ENCODE measurements around the gene SCFD2.
A peak's percentile ranks its signal among the peaks of the same experiment; 100 is the strongest.

Gene SCFD2

DNA sequence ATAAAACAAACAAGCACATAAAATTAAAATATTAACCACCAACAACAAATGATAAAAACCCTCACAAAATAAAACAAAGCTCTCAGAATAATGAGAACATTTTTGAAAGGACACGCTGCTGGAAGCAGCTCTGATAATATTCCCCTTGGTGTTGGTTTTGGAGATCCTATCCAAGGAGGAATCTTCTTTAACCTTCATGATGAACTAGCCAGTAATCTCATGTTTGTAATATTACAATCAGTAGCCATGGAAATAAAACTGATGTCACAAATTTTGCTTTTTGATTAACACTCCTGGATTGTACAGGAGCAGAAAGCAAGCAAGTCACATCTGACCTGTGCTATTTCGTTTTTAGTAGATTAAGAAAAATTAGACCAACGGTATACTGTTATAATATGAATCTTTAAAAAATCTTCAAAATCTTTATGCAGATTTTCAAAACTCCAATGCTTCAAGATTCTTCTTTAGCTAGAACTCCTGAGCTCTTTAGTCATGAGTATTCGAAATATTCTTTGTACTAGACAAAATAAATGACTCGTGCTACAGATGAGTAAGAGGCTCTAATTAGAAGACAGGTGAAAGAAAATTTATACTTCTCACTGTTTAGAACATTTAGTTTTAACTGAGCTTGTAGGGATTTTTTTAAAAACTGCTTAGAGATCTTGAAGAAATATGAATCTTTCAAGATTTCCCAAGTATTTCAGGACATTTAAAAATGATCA is 349.6 kb downstream of the SCFD2 start:
- no peak for DNase-seq

- DNase-seq = peak in 10 of 56 donors; percentile 1 to 55 (median 19)
These were observed 350.2 kb downstream of the SCFD2 start for GRCh38 chr4:53015681-53016080.

DNA sequence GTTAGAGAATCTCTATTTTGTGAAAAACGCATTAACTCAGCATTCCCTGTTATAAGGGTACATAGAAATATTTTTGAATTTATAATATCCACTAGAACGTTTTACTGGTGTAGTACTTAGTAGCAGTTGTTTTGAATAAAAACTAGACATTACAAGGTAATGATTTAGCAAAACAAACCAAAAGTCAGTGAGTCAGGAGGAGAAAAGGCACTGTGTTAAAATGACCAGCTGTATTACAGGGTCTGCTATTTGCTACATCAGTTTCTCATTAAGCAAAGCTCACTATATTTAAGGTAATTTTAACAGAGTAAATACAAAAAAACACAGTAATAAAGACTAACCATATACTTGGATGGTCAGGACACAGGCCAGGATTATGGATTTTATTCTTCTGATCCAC is 351.0 kb downstream of the SCFD2 start:
- DNase-seq = no peak

DNA sequence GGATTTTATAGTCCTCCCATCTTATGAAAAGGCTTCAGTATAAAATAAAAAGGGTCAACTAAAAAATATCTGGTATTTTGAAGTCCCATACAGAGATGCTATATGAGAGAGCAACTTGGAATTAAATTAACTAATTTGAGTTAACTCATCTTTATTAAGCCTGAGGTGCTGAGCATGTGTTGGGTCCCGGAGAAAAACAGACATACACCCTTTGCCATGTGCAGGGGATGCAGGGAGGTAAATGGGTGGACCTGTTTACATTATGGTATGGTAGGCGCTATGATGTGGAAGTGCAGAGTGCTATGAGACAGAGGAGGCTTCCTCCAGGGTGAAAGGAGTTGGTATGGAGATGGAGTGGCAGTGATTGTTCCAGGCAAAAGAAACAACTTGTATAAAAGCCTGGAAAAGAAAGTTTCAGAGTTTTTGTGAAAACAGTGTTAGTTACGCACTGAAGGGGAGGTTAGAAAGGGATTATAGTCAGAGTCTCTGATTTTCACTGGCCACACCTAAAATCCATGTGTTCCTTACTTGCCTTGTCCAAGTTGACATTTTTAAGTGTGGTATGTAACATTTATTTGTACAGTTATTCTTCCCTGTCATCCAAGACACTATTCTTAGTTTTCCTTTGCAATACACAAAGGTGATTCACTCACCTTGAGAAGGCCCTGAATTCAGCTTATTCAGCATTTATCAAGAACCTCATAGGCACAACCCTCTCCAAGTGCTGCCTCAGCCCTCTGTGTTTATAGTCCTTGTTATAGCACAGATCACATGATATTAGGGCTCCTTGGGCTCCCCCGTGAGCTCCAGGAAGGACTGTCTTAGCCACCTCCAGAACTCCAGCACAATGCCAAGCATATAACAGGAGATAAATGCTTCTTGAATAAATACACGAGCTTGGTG is 351.7 kb downstream of the SCFD2 start:
- no peak for DNase-seq

- no peak for DNase-seq
These were observed 353.1 kb downstream of the SCFD2 start for GRCh38 chr4:53012738-53013137.

DNA sequence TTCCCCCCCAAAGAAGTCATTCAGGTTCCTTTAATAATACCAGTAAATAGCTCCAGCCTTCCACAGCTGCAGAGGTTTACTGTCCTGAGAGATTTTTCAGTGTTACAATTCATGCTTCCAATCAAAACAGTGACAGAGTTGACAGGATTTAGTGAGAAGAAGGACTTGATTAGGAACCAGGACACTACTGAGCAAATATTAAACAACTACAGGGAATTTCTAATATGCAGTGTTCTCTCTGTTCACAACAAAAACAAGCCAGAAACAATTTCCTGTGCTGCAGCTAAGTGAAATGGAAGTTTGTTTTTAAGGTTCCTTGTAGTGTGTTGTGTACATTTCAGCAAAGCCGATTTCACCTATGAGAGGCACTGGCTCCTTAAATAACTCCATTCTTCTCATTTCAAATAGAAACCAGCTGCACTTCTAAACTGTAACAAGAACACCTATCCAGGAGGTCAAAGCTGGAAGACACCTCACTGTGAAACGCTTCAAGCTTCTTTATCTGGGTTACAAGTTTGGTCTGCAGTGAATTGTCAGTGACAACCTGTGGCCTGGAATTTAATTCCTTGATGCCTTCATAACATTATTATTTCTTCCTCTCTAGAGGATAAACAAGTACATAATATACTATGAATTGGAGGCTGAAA is 354.5 kb downstream of the SCFD2 start:
- DNase-seq = no peak

DNA sequence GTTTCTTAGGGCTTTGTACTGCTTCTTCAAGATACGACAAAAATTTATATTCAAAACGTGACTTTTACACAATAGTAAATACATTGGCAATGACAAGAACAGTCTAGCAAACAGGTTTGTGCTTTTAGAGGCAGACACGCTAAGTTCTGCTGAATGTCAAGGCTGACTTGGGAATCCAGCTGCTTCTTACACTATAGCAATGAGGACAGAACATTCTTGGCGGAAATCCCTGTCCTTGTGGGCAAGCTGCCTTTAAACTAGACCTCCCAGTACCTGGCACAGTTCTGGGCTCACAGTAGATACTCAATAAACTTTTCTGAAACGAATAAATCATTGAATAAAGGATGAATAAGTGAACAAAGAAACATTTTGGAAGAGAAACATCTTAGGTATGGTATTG is 355.5 kb downstream of the SCFD2 start:
- no peak for DNase-seq

- no peak for DNase-seq
These were observed 356.0 kb downstream of the SCFD2 start for GRCh38 chr4:53009824-53010223.

DNA sequence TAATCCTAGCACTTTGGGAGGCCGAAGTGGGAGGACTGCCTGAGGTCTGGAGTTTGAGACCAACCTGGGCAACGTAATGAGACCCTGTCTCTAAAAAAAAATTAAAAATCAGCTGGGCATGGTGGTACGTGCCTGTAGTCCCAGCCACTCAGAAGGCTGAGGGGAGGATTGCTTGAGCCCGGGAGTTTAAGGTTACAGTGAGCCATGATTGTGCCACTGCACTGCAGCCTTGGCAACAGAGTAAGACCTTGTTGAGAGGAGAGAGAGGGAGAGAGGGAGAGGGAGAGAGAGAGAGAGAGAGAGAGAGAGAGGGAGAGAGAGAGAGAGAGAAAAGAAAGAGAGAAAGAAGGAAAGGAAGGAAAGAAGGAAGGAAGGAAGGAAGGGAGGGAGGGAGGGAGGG is 358.8 kb downstream of the SCFD2 start:
- DNase-seq = no peak

DNA sequence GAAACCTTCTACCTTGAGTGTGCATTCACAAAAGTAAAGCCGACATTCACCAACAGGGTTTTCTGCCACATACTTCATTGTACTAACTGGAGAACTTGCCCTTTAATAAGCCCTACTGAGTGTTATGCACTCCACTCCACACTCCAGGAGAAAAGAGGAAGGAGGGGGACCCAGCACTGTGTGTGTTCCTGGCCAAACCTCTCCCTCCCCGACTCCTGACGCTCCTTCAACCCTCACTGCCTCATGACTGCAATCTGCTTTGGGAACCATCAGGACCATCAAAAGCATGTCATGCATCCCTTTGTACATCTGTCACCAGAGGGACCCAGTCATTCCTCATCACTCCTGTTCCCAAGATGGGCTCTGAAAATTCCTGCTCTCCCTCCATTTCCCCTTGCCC is 360.1 kb downstream of the SCFD2 start:
- DNase-seq = no peak

DNA sequence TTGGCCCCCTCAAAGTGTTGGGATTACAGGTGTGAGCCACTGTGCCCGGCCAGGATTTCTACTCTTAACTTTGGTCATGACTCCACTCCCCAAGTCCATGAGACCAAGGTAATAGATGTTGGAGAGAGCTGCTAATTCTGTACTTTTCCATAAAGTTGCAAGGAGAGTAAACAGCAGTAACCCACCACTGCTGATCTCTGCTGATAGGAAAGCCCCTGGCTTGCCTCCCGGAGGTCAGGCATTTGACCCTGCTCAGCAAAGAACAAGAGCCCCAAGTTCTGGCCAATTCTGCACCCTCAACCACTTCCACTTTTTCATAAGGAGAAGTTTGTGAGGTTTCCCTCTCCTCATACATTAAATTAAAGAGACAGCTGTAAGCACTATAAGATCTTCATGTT is 360.7 kb downstream of the SCFD2 start:
- no peak for DNase-seq

- DNase-seq = no peak
These were observed 361.2 kb downstream of the SCFD2 start for GRCh38 chr4:53004497-53005148.

DNA sequence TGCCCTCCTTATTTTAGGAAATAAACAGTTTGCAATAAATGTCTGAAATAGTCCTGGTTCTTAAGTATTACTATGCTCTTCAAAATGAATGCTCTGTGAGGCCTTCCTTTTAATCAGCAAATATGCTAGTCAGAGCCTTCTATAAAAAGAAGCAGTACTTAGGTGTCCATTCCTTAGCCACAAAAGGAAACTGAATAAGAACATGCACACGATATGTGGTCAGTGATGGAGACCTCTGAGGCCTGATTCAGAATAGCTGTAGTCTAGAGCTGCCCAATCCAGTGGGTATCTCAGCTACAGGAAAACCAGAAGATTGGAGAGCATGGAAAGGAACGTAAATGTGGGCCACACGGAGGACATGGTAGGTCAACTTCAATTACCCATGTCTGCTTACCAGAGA is 361.9 kb downstream of the SCFD2 start:
- DNase-seq = no peak

DNA sequence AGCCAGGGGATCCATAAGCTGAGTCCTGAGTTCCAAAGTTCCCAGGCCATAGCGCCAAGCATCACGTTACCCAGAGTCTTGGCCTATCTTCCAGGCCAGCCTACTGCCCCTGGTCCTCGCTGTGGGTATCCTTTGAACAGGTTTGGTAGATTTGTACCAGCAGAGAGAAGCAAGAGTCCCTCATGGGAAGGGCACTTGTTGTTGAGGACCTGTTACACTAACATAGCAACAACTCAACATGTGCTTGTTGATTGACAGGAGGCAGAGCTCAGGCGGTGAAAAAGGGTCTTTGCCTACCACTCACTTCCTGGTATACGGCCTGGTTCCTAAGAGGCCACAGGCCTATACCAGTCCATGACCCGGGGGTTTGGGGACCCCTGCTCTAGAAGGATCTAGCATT is 365.3 kb downstream of the SCFD2 start:
- no peak for DNase-seq

- no peak for DNase-seq
These were observed 366.2 kb downstream of the SCFD2 start for GRCh38 chr4:52999626-53000025.

- DNase-seq = no peak
These were observed 367.4 kb downstream of the SCFD2 start for GRCh38 chr4:52998413-52998812.

GRCh38 chr4:52997132-52997416 is 368.8 kb downstream of the SCFD2 start:
- no peak for DNase-seq

- no peak for DNase-seq
These were observed 369.4 kb downstream of the SCFD2 start for GRCh38 chr4:52996261-52997131.

GRCh38 chr4:52995360-52996030 is 370.4 kb downstream of the SCFD2 start:
- DNase-seq = no peak

GRCh38 chr4:52994567-52994966 is 371.3 kb downstream of the SCFD2 start:
- no peak for DNase-seq

Measured in nucleus accumbens (tissue), 56 donors.